GM18870 (cell line): ENCODE data around the gene FLNC.

Experiments
- ATAC-seq: cut with Tn5 transposase; IDR thresholded peaks from one replicate; pipeline ENCODE4 v1.9.1; 2021; ENCODE audit warnings: moderate library complexity; ENCODE audit not compliant: unreplicated experiment

FLNC gene

GRCh38 chr7:128860158-128861073, 30.2 kb downstream of the FLNC start:
- no peak for ATAC-seq

GRCh38 chr7:128861957-128862570, 31.9 kb downstream of the FLNC start:
- no peak for ATAC-seq

GRCh38 chr7:128862571-128863432, 32.6 kb downstream of the FLNC start, which contains the start of gene ATP6V1F:
TSS of gene ATP6V1F (plus strand) at chr7:128862856. CDS start at chr7:128862905, 49 bp downstream.
- ATAC-seq = peak; percentile 80

DNA sequence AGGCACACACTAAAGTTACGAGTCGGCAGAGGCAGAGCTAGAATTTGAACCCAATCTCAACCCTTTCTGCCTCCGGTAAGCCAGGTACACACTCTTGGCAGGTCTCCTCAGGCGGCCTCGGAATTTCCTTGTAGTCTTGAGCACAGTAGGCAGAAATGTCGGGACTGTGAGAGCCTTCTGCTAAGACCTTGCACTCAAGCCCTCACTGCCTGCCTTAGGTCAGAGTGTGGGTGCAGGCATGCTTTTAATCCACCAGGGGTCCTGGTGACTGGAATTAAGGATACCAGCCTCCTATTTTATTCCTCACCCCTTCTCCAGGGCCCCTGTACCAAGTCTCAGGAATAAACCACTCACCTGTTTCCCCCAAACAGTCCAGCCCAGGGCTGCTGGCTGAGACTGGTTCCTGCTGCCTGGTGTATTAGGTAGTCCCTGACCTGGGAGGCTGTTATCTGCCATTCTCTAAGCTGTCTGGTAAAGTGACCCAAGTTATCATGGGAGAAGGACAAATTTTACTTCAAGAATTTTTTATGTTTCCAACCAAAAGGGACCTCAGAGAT, 33.3 kb downstream of the FLNC start:
- peak; percentile 37 for ATAC-seq

- no peak for ATAC-seq
Observed at GRCh38 chr7:128865303-128865702, 35.1 kb downstream of the FLNC start.

GRCh38 chr7:128865996-128866877, 36.0 kb downstream of the FLNC start:
- no peak for ATAC-seq

DNA sequence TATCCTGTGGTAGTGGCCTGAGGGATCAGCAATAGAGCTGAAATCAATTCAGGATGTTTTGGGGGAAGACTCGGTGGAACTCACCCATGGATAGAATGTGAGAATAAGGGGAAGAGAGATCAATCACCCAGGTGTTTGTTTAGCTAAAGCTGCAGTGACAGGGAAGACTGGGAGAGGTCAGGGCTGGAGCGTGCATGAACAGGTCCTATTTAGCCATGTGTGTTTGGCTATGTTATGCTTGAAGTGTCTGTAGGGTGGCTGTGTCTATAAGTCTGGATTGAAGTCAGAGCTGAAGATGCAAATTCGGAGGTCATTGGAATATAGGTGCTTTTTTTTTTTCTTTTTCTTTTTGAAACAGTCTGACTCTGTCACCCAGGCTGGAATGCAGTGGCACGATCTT, 37.0 kb downstream of the FLNC start:
- no peak for ATAC-seq

DNA sequence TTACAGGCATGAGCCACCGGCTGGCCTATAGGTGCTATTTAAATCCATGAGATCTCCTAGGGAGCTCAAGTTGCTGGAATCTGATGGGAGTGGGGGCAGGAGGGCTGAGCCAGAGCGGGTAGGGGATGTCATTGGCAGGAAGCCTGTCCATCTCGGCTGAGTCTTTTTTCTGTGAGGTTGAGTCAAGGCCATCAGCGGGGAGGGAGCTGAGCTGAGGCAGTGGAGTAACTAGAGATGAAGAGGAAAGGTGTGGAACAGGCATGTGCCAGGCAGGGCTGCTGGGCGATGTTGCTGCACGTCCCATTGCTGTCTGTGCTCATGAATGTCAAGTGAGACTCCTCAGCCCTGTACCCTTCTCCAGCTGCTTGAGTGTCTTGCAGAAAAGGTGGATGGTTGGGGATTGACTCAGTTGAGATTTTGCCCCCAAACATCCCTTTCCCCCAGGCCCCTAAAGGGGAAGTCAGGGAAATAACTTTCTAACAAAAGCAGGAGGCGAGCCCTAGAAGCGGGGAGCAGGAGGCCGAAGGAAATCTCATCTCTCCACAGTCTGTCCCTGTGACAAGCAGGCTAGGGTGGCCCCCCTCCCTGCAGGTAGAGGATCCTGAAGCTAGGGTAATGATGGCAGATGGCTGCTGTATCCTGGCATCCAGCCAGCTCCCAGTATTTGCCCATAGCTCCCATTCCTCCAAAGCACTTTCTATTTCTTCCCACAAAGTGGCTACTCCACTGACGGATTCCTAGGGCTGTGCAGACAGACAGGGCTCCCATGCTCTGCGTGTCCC, 37.8 kb downstream of the FLNC start:
- no peak for ATAC-seq

- ATAC-seq = no peak
Observed at GRCh38 chr7:128868624-128869137, 38.5 kb downstream of the FLNC start.

DNA sequence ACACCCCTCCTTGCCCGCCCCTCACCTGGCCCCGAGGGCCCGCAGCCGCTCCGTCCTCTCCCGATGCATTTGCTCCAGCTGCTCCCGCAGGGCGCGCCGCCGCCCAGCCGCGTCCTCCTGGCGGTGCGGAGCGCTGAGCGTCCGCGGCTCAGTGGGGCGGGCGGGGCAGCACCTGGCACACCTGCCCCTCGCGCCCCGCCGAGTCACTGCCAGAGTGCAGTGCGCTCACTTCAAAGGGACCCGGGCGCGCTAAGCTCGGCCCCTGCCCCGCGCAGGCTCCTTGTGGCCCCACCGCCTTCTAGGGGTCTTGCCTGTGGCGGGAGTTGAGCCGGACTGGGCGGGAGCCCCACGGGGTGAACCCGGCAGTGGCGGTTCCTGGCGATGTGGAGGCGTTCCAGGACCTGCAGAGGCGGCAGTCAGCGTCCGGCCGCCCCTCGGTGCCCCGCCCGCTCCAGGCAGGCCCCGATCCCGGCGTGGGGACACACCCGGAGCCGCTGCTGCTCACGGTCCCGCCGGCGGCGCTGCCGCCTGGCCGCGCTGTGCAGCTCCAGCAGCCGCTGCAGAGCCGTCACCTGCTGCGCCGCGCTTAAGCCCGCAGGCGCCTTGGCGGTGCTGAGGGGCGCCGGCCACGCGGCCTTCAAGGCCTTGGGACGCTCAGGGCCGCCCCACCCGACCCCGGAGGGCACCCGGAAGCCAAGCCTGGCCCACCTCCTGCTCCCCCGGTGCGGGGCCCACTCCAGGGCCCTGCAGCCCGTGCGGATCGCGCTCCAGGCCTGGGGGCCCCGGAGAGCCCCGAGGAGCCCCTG, 39.1 kb downstream of the FLNC start:
- ATAC-seq = no peak

- ATAC-seq = no peak
Observed at GRCh38 chr7:128869944-128870285, 39.7 kb downstream of the FLNC start.

DNA sequence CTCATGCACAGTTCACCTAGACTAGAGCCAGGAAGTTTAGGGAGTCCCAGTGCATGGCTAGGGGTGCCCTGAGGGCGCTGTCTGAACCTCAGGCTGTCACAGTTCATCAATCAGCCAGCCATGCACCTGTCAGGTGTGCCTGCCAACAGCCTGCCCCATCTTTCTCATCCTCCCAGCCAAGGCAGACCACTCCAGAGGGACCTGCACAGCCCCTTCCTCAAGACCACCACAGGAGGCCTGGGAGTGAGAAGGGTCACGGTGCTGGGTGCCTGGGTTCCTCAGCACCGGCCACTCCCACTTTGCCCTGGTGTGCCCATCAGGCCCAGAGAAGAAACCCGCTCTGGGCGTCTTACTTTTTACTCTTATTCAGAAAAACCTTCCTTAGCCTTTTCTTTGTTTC, 40.8 kb downstream of the FLNC start:
- no peak for ATAC-seq

GRCh38 chr7:128872394-128872824, 42.2 kb downstream of the FLNC start:
- no peak for ATAC-seq

DNA sequence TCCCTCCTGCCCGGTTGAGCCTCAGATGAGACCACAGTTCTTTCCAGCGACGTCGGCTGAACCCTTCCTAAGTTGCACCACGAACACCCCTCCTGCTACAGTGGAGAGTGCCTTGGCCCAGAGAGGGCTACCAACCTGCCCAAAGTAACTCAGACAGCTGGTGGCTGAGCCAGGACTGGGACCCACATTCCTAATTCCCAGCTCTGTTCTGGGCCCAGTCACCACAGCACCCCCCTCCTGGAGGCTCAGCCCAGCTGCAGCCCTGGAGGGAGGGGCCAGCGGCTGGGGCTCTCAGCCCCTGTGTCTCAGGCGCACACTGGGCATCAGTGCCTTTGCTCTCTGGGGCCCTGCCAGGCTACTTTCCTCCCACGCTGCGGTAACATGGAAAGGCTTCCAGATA, 43.0 kb downstream of the FLNC start:
- ATAC-seq = no peak

- no peak for ATAC-seq
Observed at GRCh38 chr7:128874140-128875031, 44.2 kb downstream of the FLNC start.

DNA sequence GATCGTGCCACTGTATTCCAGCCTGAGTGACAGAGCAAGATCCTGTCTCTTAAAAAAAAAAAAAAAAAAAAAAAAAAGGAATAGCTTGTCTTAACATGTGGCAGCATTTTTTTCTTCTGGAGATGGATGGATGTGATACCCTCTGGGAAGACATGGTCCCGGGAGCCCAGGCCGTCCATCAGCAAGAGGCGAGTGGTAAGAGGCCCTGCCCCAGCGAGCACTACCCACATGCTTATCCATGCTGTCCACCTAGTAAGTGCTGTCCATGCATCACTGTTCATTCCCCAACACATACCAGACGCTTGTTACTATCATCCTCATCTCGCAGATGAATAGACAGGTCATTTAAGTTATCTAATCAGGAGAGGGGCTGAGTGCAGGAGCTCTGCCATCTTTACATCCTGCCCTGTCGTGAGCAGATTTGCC, 45.3 kb downstream of the FLNC start:
- no peak for ATAC-seq

DNA sequence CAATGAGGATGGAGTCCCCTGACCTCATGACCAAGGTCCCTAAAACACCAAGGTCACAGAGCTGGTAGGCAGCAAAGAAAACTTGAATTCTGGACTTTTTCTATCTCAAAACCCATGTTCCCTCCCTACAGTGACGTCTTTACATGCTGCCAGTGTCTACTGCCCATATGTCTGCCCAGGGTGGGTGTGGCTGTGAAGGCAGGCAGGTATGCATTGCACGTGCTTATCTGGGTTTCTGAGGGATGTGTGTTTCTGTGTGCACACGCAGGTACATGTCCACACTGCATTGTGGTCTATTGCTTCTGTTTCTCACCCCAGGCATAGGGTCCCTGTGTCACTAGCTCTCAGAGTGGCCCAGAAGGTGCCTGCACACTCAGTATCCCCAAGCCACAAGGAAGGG, 45.9 kb downstream of the FLNC start:
- ATAC-seq = no peak
